H1 (cell line): ENCODE data around the gene FHOD1. TPM values are rescaled to one million over a fixed set of nuclear protein-coding genes. Genes with fewer than 3 reads are reported as not detected.

Experiments
- CTCF ChIA-PET: fragments of 300-600 bp; sonication (Branson Sonifier 250); formaldehyde crosslinking; loops from one replicate; lab custom pipeline; 2021; ENCODE audit not compliant: partially characterized antibody; lab: Charles Lee
- POLR2A ChIA-PET: fragments of 300-600 bp; sonication (Branson Sonifier 250); formaldehyde crosslinking; loops from one replicate; lab custom pipeline; 2021; ENCODE audit warnings: inconsistent platforms; ENCODE audit not compliant: partially characterized antibody; lab: Charles Lee
- DNase-seq, 2 experiments: peaks; one replicate each; pipeline versions ENCODE4 v3.0.0 to v3.0.0-alpha.2; 2010 to 2022; ENCODE audit warnings: low spot score in 2 of 2, low read depth in 1 of 2, mixed read lengths in 1 of 2
- FAIRE-seq: peaks from 2 replicates; lab custom pipeline; 2011; peaks lifted over from hg19 to GRCh38; lab: Jason Lieb, UNC
- H2AFZ ChIP-seq: 2 replicates; pipeline ENCODE4 v1.8.1; 2012; ENCODE audit warnings: low read length, inconsistent platforms
- H2AK5ac ChIP-seq: 2 replicates; pipeline ENCODE4 v1.6.1; 2013; ENCODE audit warnings: low read depth, low read length
- H2BK120ac ChIP-seq: replicated peaks from 2 replicates; pipeline ENCODE3; 2013; ENCODE audit warnings: low read depth, low read length, inconsistent platforms
- H2BK12ac ChIP-seq: 2 replicates; pipeline ENCODE4 v1.6.1; 2013; ENCODE audit warnings: low read depth, low read length
- H2BK15ac ChIP-seq: 2 replicates; pipeline ENCODE4 v1.6.1; 2013; ENCODE audit warnings: low read length
- H2BK20ac ChIP-seq: 2 replicates; pipeline ENCODE4 v1.6.1; 2013; ENCODE audit warnings: low read length
- H2BK5ac ChIP-seq: 2 replicates; pipeline ENCODE4 v1.6.1; 2013; ENCODE audit warnings: low read depth, low read length
- H3K14ac ChIP-seq: 2 replicates; pipeline ENCODE4 v1.6.1; 2013; ENCODE audit warnings: inconsistent platforms; ENCODE audit not compliant: insufficient read length
- H3K18ac ChIP-seq: 2 replicates; pipeline ENCODE4 v1.6.1; 2013; ENCODE audit warnings: low read length; ENCODE audit errors: extremely low read depth
- H3K23ac ChIP-seq: 2 replicates; pipeline ENCODE4 v1.6.1; 2013; ENCODE audit warnings: inconsistent platforms; ENCODE audit not compliant: insufficient read length
- H3K23me2 ChIP-seq: 2 replicates; pipeline ENCODE4 v1.6.1; 2013; ENCODE audit warnings: low read depth, low read length
- H3K27ac ChIP-seq: 2 replicates; pipeline ENCODE4 v1.6.1; 2011; ENCODE audit warnings: low read depth, low read length, inconsistent platforms
- H3K27me3 ChIP-seq, 4 experiments: replicated peaks in 1 of 4; 1 replicate in 1 of 4; 2 replicates in 3 of 4; pipeline versions ENCODE4 v1.6.1 to v1.8.1; 2011 to 2013; ENCODE audit warnings: low read length in 3 of 4, mild to moderate bottlenecking in 3 of 4, inconsistent platforms in 2 of 4, mixed read lengths in 2 of 4, moderate library complexity in 1 of 4; ENCODE audit not compliant: control insufficient read depth in 3 of 4, insufficient read depth in 3 of 4; ENCODE audit errors: extremely low read depth in 1 of 4
- H3K36me3 ChIP-seq, 4 experiments: 2 replicates each; pipeline versions ENCODE4 v1.6.1 to v1.8.1; 2011 to 2013; ENCODE audit warnings: mild to moderate bottlenecking in 4 of 4, low read length in 3 of 4, moderate library complexity in 2 of 4, control low read depth in 1 of 4, inconsistent platforms in 1 of 4; ENCODE audit not compliant: insufficient read depth in 4 of 4, control insufficient read depth in 2 of 4
- H3K4ac ChIP-seq: replicated peaks from 2 replicates; pipeline ENCODE3; 2013; ENCODE audit warnings: low read length, low read depth, mixed read lengths, inconsistent platforms; ENCODE audit not compliant: insufficient read length
- H3K4me1 ChIP-seq, 4 experiments: replicated peaks in 1 of 4; 1 replicate in 1 of 4; 2 replicates in 3 of 4; pipeline versions ENCODE4 v1.6.1 to v1.8.1; 2011 to 2013; ENCODE audit warnings: low read length in 3 of 4, inconsistent platforms in 2 of 4, mixed read lengths in 1 of 4; ENCODE audit not compliant: insufficient read depth in 4 of 4, control insufficient read depth in 3 of 4
- H3K4me2 ChIP-seq, 2 experiments: 2 replicates each; pipeline versions ENCODE4 v1.6.1 to v1.8.1; 2011 to 2013; ENCODE audit warnings: low read depth in 2 of 2, low read length in 2 of 2, control low read depth in 1 of 2, inconsistent platforms in 1 of 2, mild to moderate bottlenecking in 1 of 2; ENCODE audit not compliant: insufficient read depth in 1 of 2
- H3K4me3 ChIP-seq, 4 experiments: fragments of 200-600, 300-600 bp in 1 of 4; sonication (generic), shearing (Covaris generic), sonication (Bioruptor Twin) in 1 of 4; 2 replicates each; pipeline versions ENCODE4 v1.5.1 to v1.8.1; 2011 to 2016; ENCODE audit warnings: low read length in 4 of 4, low read depth in 3 of 4, control low read depth in 2 of 4, inconsistent platforms in 2 of 4, mild to moderate bottlenecking in 2 of 4, mixed read lengths in 1 of 4, moderate library complexity in 1 of 4; ENCODE audit not compliant: insufficient read depth in 2 of 4; ENCODE audit errors: extremely low read depth in 1 of 4
- H3K56ac ChIP-seq: replicated peaks from 2 replicates; pipeline ENCODE3; 2013; ENCODE audit warnings: low read depth, mild to moderate bottlenecking, mixed read lengths, low read length, inconsistent platforms; ENCODE audit not compliant: insufficient read length
- H3K79me1 ChIP-seq: 2 replicates; pipeline ENCODE4 v1.6.1; 2013; ENCODE audit warnings: low read depth, low read length, control low read depth
- H3K79me2 ChIP-seq, 2 experiments: 2 replicates each; pipeline versions ENCODE4 v1.6.1 to v1.8.1; 2012 to 2013; ENCODE audit warnings: low read length in 2 of 2, mild to moderate bottlenecking in 2 of 2, inconsistent platforms in 1 of 2; ENCODE audit not compliant: insufficient read depth in 2 of 2, control insufficient read depth in 1 of 2
- H3K9ac ChIP-seq, 4 experiments: replicated peaks in 1 of 4; 1 replicate in 1 of 4; 2 replicates in 3 of 4; pipeline versions ENCODE4 v1.6.1 to v1.8.1; 2011 to 2013; ENCODE audit warnings: low read depth in 3 of 4, low read length in 3 of 4, control low read depth in 2 of 4, mild to moderate bottlenecking in 2 of 4, moderate library complexity in 2 of 4, inconsistent platforms in 1 of 4; ENCODE audit errors: extremely low read depth in 1 of 4
- H3K9me3 ChIP-seq, 2 experiments: 2 replicates each; pipeline versions ENCODE4 v1.6.1 to v1.8.1; 2012 to 2013; ENCODE audit warnings: mild to moderate bottlenecking in 2 of 2, moderate library complexity in 2 of 2, control low read depth in 1 of 2, inconsistent platforms in 1 of 2, low read depth in 1 of 2, low read length in 1 of 2, mixed read lengths in 1 of 2; ENCODE audit not compliant: insufficient read depth in 2 of 2
- H4K20me1 ChIP-seq, 2 experiments: replicated peaks in 1 of 2; 2 replicates each; pipeline versions ENCODE3 to v1.8.1; 2011 to 2013; ENCODE audit warnings: inconsistent platforms in 2 of 2, low read length in 2 of 2, mild to moderate bottlenecking in 1 of 2; ENCODE audit not compliant: insufficient read depth in 2 of 2, control insufficient read depth in 1 of 2
- H4K5ac ChIP-seq: 2 replicates; pipeline ENCODE4 v1.6.1; 2013; ENCODE audit warnings: low read length, low read depth, mixed read lengths, inconsistent platforms; ENCODE audit not compliant: insufficient read length
- H4K8ac ChIP-seq: 2 replicates; pipeline ENCODE4 v1.8.0; 2013; ENCODE audit warnings: mild to moderate bottlenecking, moderate library complexity, low read length, inconsistent platforms; ENCODE audit not compliant: insufficient read depth; ENCODE audit errors: extremely low read depth
- H4K91ac ChIP-seq: replicated peaks from 2 replicates; pipeline ENCODE3; 2013; ENCODE audit warnings: low read length, mixed read lengths, inconsistent platforms; ENCODE audit not compliant: insufficient read length
- ASH2L ChIP-seq: fragments of 200-600, 300-600 bp; sonication (generic); IDR thresholded peaks from one replicate; pipeline ENCODE4 v1.7.1; 2017; ENCODE audit warnings: low read length
- CEBPB ChIP-seq: IDR thresholded peaks from 2 replicates; pipeline ENCODE4 v1.6.1; 2012; ENCODE audit warnings: low read depth, low read length
- JUN ChIP-seq: IDR thresholded peaks from 2 replicates; pipeline ENCODE4 v1.6.1; 2011; ENCODE audit warnings: low read depth, mild to moderate bottlenecking, improper control_type of control experiment, low read length
- KDM4A ChIP-seq: IDR thresholded peaks from one replicate; pipeline ENCODE4 v1.7.1; 2012; ENCODE audit warnings: low read depth, mild to moderate bottlenecking, moderate library complexity, low read length, inconsistent platforms; ENCODE audit not compliant: severe bottlenecking
- NRF1 ChIP-seq: IDR thresholded peaks from 2 replicates; pipeline ENCODE4 v1.6.1; 2011; ENCODE audit warnings: mild to moderate bottlenecking, low read depth, low read length, improper control_type of control experiment
- POLR2AphosphoS5 ChIP-seq: IDR thresholded peaks from 2 replicates; pipeline ENCODE4 v1.6.1; 2011; ENCODE audit warnings: low read depth, low read length
- RBBP5 ChIP-seq: IDR thresholded peaks from 2 replicates; pipeline ENCODE4 v1.7.1; 2012; ENCODE audit warnings: low read depth, mild to moderate bottlenecking, inconsistent platforms, low read length, moderate library complexity, borderline replicate concordance
- SIX5 ChIP-seq: IDR thresholded peaks from 2 replicates; pipeline ENCODE4 v1.6.1; 2011; ENCODE audit warnings: mild to moderate bottlenecking, low read depth, low read length
- SP1 ChIP-seq: IDR thresholded peaks from 2 replicates; pipeline ENCODE4 v1.6.1; 2011; ENCODE audit warnings: low read depth, low read length
- SUZ12 ChIP-seq: fragments of 200-600 bp; sonication (generic); IDR thresholded peaks from 2 replicates; pipeline ENCODE4 v1.6.1; 2012; ENCODE audit warnings: mild to moderate bottlenecking, inconsistent platforms, low read length, moderate library complexity, mixed read lengths
- WGBS, 2 experiments: shearing (Covaris generic) in 1 of 2; methylation state at CpG; one replicate each; pipeline versions ENCODE4 v1.1.6 to v1.1.7; 2013 to 2015; ENCODE audit warnings: low lambda C conversion rate in 2 of 2, mixed read lengths in 2 of 2, inconsistent platforms in 1 of 2, low coverage in 1 of 2, missing lambda C conversion rate in 1 of 2; ENCODE audit not compliant: insufficient replicate concordance in 2 of 2, insufficient coverage in 1 of 2, insufficient read length in 1 of 2; ENCODE audit errors: extremely low coverage in 1 of 2, missing lambda C conversion rate in 1 of 2; 5-methylcytosine and 5-hydroxymethylcytosine counted together
- polyA plus RNA-seq, 7 experiments: library from polyadenylated mRNA; depleted of rRNA in 3 of 7; stranded (reverse) in 5 of 7; unstranded in 2 of 7; fragments of >200 nt in 5 of 7; fragments of 200-250 nt in 2 of 7; gene quantifications; 1 replicate in 5 of 7; 2 replicates in 1 of 7; 4 replicates in 1 of 7; pipeline versions ENCODE4 v1.2.1 to v1.2.3, GENCODE V29; 2011 to 2013; ENCODE audit warnings: missing spikeins in 2 of 7, mixed read lengths in 2 of 7
- total RNA-seq: library from RNA; stranded (reverse); fragmentation: NEBNext Ultra II Directional; extraction: Animal tissue kit (Norgen Biotek cat#: 25700); gene quantifications from 2 replicates; pipeline ENCODE4 v1.2.1, GENCODE V29; 2021
- TF ChIP-seq, protein P1 (sequence below): IDR thresholded peaks from 2 replicates; pipeline ENCODE4 v1.6.1; 2012; ENCODE audit warnings: inconsistent platforms

The FHOD1 gene
- total and polyA plus RNA-seq, 2 of the 8 experiments (the other 6 are each of a cell fraction or from before 2014, with no cell fraction given): 31.3 to 60.7 TPM

DNA sequence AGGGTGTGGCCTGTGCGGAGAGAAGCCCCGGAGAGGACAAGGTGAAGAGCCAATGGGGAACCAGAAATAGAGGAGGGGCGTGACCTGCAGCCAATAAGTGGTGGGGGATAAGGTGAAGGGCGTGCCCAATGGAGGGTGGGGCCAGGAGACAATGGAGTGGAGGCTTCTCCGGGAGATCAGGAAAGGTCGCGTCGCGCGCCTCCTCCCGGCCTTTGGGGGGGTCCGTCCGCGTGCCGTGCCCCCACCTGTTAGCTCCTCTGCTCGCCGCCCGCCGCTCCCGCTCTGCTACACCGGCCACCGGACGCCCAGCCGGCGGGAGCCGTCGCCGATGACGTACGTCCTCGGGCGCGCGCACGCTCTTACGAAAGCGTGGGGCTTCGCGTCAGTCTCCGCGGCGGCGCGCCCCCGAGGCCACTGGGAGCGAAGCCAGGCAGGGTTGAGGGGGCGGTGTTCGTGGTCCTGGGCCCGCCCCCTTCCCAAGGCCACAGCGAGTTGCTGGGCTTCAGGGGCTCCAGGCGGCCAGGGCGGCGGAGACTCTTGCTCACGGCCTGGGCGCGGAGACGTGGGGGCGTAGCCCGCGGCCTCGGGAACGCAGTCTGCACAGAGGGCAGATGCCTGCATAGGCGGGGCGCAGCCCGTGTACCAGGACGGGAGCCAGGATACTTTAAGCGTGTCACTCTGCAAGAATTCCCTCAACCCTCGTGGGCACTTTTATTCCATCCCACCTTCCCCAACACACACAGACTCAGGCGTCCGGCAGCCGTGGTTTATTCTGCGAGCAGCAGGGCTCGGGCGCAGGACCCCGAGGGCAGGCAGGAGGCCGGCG lies 63.4 kb downstream of the FHOD1 start, which contains the start of gene MATCAP1:
Gene MATCAP1 (minus strand): TSS at position 337 of the 826 bp plus-strand sequence. CDS start 3,353 bp downstream, outside the sequence.
- Histone ChIP-seq H3K14ac (no peak within 1 kb of the TSS), H4K91ac (peak within 1 kb of the TSS; percentile 90), H2BK20ac (no peak within 1 kb of the TSS), H2AFZ (peak within 1 kb of the TSS; percentile 17; the same call in 1 of the 2 replicates), H3K79me1 (no peaks in the 10 kb centered on the region), H3K27ac (peak within 1 kb of the TSS; percentile 98), H3K9me3 (no peaks in the 10 kb centered on the region), H3K9ac (peak within 1 kb of the TSS; percentile 53 to 96 (median 88)), H3K18ac (peak within 1 kb of the TSS; percentile 95), H4K8ac (peak within 1 kb of the TSS; percentile 91), H3K56ac (peak within 1 kb of the TSS; percentile 95), H3K4me1 (peaks cover 0 to 19% (median 11%) of the 10 kb centered on the region in 4 experiments; a peak in 5 of 7 replicates), H4K20me1 (peaks cover 2 to 24% of the 10 kb centered on the region in 2 experiments), H3K4me2 (peak within 1 kb of the TSS; percentile 67 to 92), H2BK12ac (peak within 1 kb of the TSS; percentile 35; the same call in 1 of the 2 replicates), H3K36me3 (no peaks in the 10 kb centered on the region; a peak in 1 of 8 replicates), H2BK120ac (no peak within 1 kb of the TSS), H2BK5ac (peak within 1 kb of the TSS; percentile 95), H3K4me3 (peak within 1 kb of the TSS; percentile 73 to 90 (median 85)), H2AK5ac (no peak within 1 kb of the TSS), H3K23me2 (peaks cover 13% of the 10 kb centered on the region; the same call in 1 of the 2 replicates), H4K5ac (peak within 1 kb of the TSS; percentile 96), H2BK15ac (peak within 1 kb of the TSS; percentile 61; the same call in 1 of the 2 replicates), H3K23ac (no peak within 1 kb of the TSS), H3K27me3 (peaks cover 8 to 34% (median 20%) of the 10 kb centered on the region in 4 experiments), H3K4ac (peak within 1 kb of the TSS; percentile 85), H3K79me2 (peaks cover 0 to 5% of the 10 kb centered on the region in 2 experiments; a peak in 1 of 4 replicates)
- 1% methylated on average over 77 of the region's 77 CpGs; no CpG with 5 or more reads in 1 of the 2 experiments for WGBS, 2 experiments
- POLR2A ChIA-PET: interaction anchor here (1.0 to 4.0 kb wide), 10 partner anchors 10 to 63 kb away, joined by 3 to 19 read pairs (median 5); partner anchors contain the start of genes B3GNT9, HSF4 and NOL3
- DNase-seq: peak; percentile 87 to 95
- peak; percentile 94 for FAIRE-seq
- CTCF ChIA-PET: interaction anchor here (1.1 to 9.3 kb wide), 13 partner anchors 10 to 231 kb away, joined by 3 to 151 read pairs (median 7); partner anchors contain the start of genes ELMO3, FBXL8, HSF4 and NOL3
- peak; percentile 87 for TF ChIP-seq CEBPB
- TF ChIP-seq RBBP5: 0 out of 2 replicates have a peak, but pooled peaks have one; percentile 55
- TF ChIP-seq SUZ12: no peak
- peak; percentile 98 for TF ChIP-seq SP1
- TF ChIP-seq ASH2L: peak; percentile 38
- TF ChIP-seq SIX5: no peak
- TF ChIP-seq POLR2AphosphoS5: no peak; the same call in 1 of the 2 replicates
- TF ChIP-seq KDM4A: peak; percentile 64
- no peak for TF ChIP-seq JUN
- TF ChIP-seq, protein P1, sequence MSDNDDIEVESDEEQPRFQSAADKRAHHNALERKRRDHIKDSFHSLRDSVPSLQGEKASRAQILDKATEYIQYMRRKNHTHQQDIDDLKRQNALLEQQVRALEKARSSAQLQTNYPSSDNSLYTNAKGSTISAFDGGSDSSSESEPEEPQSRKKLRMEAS: peak; percentile 52
- no peak for TF ChIP-seq NRF1
